Measurements from ENCODE around the gene KCTD3.
A peak's percentile ranks its signal among the peaks of the same experiment; 100 is the strongest.

Gene KCTD3

DNA sequence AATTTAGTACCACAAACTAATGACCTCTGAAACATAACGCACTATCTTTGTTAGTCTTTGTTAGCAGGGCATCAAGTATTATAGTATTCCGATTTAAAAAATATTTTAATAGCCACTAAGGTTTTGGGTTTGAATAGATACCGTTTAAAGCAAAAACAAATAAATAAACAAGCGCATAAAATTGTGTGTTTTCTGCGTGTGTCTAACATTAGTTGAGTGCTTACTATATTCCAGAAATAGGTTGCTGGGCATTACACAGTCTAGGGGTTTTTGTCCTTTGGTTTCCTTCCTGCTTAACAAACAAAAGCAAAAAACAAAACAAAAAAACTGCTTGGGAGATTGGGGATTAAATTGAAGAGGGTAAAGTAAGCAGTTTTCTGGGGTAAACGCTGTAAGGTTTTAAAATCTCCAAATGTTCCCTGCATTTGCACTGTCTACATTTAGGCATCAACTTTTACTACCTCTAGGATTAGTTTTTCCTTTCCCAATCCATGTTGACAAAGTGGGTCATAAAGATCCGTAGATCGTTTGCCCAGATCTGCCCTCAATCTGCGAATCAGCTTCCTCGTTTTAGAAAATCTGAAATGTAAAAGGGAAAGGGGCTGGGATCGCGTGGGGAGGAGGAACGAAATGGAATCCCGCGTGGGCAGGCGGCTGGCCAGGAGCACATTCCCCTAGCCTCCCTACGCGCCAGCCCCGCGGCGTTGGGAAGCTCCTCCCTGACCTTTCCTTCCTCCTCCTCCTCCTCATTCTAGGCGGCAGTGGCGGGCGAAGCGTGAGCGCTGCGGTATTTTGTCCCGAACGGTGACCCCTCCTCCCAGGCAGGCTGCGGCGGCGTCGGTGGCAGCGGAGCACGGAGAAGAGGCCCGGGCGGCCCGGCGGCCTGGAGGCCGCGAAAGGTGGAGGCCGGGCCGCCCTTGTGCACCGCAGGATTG, at the start of gene KCTD3:
KCTD3 (plus strand) TSS at position 749 of the 935 bp plus-strand sequence. CDS start 382 bp downstream, outside the sequence.
- DNase-seq: peak; percentile 67 to 97 (median 80)
- intact Hi-C loops (cut with DNase I): loop anchor here (2.0 to 10.0 kb wide), 2 partner anchors 40 to 1038 kb away; no protein-coding TSS in a partner anchor

DNA sequence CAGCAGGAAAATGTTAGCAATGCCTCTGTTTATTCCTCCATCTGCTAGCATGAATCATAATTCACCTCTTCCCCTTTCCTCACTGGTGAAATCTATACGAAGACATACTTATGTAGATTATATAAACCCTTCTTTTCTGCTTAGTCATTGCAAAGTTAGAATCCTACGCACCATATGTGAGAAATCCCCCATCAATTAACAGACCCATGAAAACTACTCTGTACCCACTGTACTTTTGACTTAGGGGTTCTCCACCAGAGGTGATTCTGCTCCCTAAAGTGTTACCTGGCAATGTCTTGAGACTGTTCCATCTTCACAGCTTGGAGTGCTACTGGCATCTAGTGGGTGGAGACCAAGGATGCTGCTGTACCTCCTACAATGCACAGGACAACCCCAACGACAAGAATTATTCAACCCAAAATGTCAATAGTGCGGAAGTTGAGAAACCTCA, 49.6 kb upstream of the KCTD3 start:
- DNase-seq: peak in 2 of 10 donors; percentile 11 to 13
- intact Hi-C loops (cut with DNase I): no loop called here

DNA sequence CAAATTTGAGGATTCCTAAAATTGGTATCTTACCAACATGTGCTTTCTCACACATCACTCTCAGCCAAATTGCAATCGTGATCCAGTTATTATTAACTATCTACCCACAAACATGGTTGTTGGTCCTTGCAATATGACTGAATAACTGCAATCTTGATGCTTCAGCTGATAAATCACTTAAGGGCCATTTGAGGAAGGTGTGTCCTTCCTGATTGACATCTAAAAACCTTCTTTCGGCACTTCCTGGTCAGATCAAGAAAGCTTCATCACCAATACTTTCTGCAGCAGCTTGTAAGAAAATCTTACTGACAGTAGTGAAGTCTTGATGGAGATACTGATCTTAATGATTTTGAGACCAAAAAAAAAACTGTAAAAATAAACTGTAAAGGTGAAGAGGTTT, 48.5 kb upstream of the KCTD3 start:
- DNase-seq: no peak
- intact Hi-C loops (cut with DNase I): no loop called here

DNA sequence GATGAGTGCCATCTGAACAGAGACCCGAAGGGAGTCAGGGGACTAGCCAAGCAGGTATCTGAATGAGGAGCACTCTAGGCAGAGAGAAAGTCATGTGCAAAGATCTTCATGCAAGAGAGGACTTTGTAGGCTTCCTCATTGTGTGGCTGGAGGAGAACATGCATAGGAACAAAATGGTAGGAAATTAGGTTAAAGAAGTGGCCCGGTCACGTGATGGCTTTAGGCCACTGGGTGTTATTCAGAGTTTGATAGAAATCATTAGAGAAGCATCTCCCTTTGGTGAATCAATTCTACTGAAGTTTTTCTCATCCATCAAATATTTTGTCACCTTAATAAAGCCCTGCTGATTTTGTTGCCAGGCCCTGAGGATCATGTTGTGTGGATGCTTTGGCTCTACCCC, 45.8 kb upstream of the KCTD3 start:
- no peak for DNase-seq
- intact Hi-C loops (cut with DNase I): loop anchor here (10.0 kb wide), 2 partner anchors 896 to 1306 kb away; no protein-coding TSS in a partner anchor

DNA sequence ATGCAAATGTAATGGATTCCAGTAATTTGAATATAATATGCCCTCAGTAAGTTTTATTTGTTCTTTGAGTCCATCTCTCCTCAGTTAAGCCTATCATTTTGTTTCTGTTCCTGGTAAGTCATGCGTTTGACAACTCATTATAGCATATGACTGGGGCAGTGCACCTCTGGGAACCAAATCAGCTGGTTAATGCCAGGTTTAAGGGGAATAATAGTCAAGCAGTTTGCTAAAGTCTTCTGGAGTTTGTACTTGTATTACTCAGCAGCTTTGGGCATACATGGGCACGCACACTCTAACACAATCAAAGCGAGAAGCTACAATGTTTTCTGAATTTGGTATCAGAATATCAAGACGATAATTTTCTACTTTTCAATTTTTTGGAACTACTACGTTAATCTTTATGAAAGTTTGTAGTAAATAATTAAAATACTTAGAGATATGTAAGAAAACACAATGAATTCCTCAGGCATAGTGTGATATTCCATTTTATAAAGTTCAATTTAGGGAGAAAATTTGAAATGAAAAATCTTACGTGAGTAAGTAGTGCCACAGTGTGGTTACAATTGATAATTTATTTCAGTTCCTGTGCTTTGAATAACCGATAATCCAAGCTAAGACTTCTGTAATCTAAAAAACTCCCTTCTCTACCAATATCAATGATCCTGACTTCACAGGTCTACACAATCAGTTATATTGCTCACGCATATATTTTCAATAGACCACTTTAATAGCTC, 43.8 kb upstream of the KCTD3 start:
- DNase-seq: no peak
- intact Hi-C loops (cut with DNase I): loop anchor here (10.0 kb wide), 2 partner anchors 898 to 1308 kb away; no protein-coding TSS in a partner anchor

DNA sequence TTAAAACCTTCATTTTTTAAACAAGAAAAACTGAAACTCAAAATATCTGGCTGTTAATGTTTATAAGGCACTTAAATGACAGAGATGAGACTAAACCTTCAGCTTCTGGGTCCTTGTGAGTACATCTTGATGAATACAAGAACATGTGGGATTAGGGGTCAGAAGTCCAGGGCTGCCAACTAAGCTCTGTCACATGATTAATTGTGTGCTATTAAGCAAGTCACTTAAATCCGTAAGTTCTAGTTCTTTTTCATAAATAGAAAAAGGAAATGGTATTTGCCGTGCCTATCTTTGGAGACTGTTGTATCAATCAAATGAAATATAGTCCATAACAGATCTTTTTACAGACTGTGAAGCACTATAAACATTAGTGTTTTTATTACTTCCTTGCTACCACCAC, 43.2 kb upstream of the KCTD3 start:
- intact Hi-C loops (cut with DNase I): loop anchor here (2.0 to 10.0 kb wide), 3 partner anchors 863 to 1309 kb away; no protein-coding TSS in a partner anchor
- DNase-seq: no peak

DNA sequence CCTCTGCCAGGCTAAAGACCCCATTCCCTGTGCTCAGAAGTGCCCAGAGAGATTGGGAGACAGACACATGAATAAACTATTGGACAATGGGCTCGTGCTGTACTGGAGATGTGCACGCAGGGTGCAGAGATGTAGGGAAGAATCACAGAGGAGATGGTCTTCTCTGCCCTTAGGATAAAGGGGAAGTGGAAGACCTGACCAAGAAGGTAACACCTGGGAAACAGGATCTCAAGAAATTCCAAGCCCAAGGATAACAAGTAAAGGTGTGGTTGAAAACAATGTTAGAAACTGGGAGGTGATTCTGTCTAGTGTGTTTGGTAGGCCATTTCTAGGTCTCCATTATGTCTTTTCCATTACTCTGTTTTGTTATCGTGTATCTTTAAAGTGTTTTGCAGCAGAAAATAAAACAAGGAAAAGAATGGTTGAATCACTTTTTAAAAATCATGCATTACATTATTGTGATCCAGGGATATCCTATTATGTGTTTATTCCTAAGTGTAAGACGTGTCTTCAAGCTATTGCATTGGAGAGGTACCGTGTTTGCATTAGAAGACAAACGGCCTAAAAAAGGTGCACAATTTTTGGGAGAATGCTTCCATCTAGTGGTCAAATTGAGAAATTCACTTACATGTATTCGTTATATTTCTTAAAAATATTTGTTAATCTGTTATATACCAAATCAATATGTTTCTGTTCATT, 40.8 kb upstream of the KCTD3 start:
- DNase-seq: no peak
- intact Hi-C loops (cut with DNase I): loop anchor here (5.0 to 10.0 kb wide), 3 partner anchors 901 to 1311 kb away; no protein-coding TSS in a partner anchor

DNA sequence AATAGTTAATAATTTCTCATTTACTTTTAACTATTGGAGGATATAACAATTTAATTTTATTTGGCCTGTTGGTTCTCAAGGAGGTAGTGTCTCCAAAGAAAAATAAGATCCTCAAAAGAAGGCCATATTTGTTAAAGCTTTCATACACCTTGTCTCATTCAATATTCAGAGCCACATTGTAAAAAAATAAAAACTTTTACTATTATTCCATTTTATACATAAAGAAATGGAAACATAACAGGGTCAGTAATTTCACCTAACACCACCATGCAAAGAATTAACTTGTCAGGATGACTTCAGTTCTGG, 40.3 kb upstream of the KCTD3 start:
- no peak for DNase-seq
- intact Hi-C loops (cut with DNase I): loop anchor here (5.0 to 10.0 kb wide), 3 partner anchors 902 to 1312 kb away; no protein-coding TSS in a partner anchor

DNA sequence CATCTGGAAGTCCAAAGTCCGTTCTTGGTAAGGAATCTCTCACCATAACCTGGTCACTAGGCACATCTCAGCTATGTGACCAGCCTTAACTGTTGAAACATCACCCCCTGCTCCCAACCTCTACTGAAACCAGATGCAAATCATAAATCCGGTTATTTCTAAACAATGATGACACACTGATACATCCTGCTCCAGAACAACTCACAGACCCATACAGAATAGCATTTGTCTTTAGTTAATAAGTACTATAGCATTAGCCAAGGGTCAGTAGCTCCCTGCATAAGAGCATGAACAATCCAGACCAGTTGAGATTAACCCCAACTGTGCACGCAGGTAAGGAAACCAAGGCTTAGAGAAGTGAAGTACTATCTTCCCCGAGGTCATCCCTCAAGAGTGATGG, 38.0 kb upstream of the KCTD3 start:
- no peak for DNase-seq
- intact Hi-C loops (cut with DNase I): loop anchor here (5.0 to 10.0 kb wide), 3 partner anchors 904 to 1314 kb away; no protein-coding TSS in a partner anchor

DNA sequence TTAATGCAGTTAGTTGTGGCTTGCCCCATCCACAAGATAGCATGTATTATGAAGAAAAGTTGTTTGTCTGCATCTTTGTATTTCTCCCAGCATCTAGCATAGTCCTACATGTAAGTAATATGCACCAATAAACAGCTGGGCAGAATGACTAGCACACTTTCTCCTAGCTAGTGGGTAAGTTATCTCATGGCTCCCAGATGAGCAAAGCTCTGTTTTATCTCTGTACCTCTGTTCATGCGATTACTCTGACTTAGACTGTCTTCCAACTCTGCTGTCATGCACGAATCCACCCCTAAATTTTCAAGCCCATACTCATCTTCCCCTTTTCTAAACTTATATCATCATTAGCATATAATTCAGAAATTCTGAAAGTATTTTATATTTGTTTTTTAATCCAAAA, 37.5 kb upstream of the KCTD3 start:
- no peak for DNase-seq
- intact Hi-C loops (cut with DNase I): loop anchor here (5.0 to 10.0 kb wide), 3 partner anchors 905 to 1315 kb away; no protein-coding TSS in a partner anchor

DNA sequence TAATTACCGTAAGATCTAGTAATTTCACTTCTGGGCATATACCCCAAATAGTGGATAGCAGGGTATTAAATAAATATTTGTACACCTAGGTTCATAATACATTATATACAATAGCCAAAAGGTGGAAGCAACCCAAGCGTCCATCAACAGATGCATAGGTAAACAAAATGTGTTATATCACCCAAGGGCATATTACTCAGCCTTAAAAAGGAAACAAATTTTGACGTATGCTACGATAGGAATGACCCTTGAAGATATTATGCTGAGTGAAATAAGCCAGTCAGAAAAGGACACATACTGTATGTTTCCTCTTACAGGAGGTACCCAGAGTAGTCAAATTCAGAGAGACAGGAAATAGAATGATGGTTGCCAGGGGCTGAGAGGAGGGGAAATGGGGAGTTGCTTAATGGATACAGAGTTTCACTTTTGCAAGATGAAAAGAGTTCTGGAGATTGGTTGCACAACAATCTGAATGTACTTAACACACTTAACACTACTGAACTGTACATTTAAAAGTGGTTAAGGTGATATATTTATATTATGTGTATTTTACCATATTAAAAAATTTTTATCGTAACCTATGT, 36.6 kb upstream of the KCTD3 start:
- no peak for DNase-seq
- intact Hi-C loops (cut with DNase I): no loop called here

DNA sequence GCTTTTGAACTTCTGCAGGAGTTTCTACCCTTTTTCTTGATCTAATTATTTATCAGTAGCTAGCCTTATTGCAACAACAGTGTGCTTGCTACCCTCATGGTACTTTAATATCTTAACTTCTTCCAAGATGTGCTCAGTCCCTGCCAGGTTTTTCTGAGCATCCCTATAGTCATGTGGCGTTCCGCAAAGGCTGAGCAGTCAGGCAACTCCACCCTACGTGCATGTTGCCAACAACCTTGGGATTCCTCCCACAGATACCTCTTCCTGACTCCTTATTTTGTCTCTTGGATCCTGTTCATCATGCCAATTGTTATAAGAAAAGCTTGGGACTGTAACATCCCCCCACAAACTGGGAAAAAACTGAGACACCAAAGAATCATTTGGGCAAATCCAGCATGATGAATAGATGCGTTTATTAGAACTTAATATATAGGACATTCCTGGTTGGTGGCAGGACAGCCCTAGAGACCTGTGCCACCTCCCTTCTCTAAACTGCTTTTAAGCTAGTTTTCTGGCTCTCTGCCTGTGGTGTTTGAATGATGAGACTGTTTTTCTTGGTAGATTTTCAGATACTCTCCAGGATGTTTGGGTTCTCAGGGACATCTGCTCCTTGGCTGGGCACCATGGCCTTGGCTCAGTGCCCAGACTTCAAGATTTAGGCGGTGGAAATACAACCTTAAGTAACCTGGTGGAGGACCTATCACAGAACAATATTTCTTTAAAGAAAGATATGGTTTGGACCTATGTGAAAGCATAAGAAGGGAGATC, 27.1 kb upstream of the KCTD3 start:
- intact Hi-C loops (cut with DNase I): no loop called here
- no peak for DNase-seq

DNA sequence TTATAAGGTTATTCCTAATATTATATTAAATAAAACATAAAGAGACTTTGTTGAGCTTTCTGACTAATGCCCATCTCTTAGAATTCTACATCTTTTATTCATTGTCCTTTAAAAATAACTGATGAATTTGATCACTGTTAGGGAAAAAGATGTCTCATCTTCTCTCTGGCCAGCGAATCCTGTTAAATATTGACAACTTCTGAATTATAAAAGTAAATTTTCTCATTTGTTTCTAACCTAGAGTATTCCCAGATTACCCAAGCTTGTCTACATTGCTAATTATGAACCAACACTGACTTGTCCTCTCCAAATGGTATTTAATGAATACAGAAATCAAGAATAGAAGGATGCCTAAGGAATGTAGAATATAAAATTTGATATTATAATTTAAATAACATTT, 24.8 kb upstream of the KCTD3 start:
- intact Hi-C loops (cut with DNase I): no loop called here
- no peak for DNase-seq

DNA sequence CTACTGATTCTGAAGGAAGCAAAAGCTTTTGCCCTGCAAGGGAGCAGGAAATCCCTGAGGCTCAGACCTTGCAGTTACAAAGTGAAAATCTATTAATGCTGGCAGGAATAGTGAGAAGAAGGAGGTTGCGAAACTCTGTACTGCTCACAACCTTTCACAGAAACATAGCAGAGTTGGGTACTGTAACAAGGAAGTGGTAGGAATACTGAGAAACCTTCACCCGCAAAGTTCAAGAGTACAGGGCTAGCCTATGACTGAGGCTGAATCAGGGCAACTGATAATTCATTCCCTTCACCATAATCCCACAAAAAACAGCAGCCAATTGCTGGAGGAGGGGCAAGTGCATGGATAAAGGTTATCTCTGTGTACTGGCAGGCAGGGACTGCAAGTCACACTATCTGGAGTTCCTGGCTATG, 23.9 kb upstream of the KCTD3 start:
- intact Hi-C loops (cut with DNase I): no loop called here
- DNase-seq: no peak

DNA sequence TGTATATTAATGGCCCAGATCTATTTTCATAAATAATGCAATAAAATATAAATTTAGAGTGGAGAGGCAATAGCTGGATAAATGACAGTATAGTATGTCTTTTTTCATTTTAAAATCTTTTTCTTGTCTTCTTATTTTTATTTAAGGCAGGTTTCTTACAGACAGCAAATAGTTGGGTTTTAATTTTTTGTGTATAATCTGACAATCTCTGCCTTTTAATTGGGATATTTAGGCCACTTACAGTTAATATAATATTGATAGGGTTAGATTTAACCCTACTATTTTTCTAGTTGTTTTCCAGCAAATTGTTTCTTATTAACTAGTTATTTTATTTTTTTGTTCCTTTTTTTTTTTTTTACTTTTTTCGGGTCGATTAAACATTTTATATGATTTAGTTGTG, 23.3 kb upstream of the KCTD3 start:
- DNase-seq: no peak
- intact Hi-C loops (cut with DNase I): no loop called here

DNA sequence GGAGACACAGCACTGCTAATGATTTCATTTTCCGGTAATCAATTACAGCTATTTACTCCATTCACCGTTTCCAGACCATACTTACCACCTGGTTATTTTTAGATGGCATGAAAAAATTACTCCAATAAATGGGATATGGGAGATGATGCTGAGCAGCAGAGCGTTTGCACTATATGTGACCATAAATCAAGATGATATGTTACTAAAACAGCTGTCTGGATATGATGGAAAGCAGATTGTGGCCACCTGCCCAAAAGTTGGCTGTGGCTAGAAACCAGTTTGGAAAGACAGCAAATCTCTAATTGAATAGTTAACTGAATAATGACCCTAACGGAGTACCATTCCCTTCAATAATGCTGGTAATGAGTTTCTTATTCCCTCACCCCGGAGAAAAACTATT, 22.5 kb upstream of the KCTD3 start:
- DNase-seq: no peak
- intact Hi-C loops (cut with DNase I): no loop called here

DNA sequence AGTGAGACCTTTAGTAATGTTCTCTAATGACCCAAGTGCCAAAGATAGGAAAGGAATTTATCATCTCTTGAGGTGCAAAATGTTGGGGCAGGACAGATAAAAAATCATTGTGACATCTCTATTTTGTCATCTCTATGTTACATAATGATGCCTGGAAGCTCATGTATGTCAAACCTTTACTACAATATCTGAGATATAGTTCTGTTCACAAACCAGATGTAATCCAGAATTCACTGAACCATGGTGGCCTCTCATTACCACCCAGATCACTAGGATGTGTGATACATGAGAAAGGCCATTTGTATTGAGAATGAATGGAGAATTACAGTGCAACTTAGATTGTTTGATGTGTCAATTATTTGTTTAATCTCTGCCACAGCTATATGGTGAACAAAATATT, 22.0 kb upstream of the KCTD3 start:
- intact Hi-C loops (cut with DNase I): no loop called here
- no peak for DNase-seq

DNA sequence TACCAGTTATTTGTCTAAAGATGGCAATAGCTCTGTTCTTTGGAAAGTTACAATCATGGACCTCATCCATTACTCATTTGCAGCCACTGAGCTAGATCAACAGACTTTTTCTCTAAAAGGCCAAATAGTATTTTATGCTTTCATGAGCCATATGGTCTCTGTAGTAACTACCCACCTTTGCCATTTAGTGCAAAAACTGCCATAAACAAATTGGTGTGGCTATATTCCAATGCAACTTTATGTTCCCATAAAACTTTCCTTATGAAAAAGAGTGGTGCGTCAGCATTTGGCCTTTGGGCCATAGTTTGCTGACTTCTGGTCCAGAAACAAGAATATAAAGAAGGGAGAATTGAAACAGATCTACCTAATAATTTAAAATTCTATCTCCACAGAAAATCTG, 20.1 kb upstream of the KCTD3 start:
- intact Hi-C loops (cut with DNase I): no loop called here

DNA sequence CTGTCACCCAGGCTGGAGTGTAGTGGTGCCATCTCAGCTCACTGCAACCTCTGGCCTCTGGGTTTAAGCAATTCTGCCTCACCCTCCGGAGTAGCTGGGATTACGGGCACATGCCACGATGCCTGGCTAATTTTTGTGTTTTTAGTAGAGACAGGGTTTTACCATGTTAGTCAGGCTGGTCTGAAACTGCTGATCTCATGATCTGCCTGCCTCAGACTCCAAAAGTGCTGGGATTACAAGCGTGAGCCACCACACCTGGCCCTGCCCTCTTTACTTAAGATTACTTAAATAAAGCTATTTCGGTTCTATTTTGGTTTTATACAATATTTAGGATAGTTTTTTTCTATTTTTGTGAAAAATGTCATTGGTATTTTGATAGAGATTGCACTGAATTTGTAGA, 15.3 kb upstream of the KCTD3 start:
- intact Hi-C loops (cut with DNase I): no loop called here
- no peak for DNase-seq

More for the DNA sequence above, 20.1 kb upstream of the KCTD3 start:
- no peak for DNase-seq

Data from posterior cingulate gyrus (tissue), 11 donors.